Measurements from ENCODE around the gene CHD9.
"Not testable (repeated sequence)": the region's sequence is repeated elsewhere in the genome, so short reads cannot be mapped to it uniquely, and the experiment has no call there.

CHD9 gene

GRCh38 chr16:53135329-53135728, 80.5 kb downstream of the CHD9 start:
- DNase-seq = no peak

- no peak for DNase-seq
These were observed 88.2 kb downstream of the CHD9 start for GRCh38 chr16:53142823-53143568.

GRCh38 chr16:53147500-53148065, 92.8 kb downstream of the CHD9 start:
- no peak for DNase-seq

- DNase-seq = no peak
These were observed 96.0 kb downstream of the CHD9 start for GRCh38 chr16:53150769-53151168.

DNA sequence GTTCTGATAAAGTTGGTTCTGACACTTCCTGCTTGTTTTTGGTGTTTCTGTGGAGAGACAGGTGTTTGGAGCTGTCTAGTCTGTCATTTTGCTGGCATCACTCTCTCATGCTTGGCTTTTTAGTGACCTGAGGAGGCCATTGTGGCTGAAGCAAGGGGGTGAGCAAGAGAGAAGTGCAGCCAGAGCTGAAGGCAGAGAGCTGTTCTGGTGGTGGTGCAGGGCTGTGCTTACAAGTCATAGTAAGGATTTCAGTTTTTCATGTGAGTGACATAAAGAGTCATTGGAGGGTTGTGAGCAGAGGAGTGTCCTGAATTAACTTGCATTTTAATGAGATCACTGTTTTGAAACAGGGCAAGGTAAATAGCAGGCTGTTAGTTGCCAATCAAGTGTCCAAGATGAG, 97.5 kb downstream of the CHD9 start:
- no peak for DNase-seq

DNA sequence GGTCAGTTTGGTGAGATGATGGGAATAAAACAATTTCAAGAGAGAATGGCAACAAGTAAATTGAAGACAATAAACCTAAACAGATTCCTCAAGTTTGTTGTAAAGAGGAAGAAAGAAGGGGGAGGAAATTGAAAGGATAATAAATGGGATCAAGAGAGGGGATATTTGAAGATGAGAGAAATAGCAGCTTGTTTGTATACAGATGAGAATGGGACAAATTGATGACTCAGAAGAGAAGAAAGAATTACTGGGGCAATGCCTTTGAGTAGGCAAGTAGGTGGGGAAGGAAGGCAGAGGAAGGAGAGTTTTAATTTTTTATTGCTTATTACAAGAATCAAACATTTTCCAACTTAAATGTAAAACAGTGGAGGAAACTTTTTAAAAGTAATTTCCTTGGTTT, 98.3 kb downstream of the CHD9 start:
- DNase-seq = no peak

DNA sequence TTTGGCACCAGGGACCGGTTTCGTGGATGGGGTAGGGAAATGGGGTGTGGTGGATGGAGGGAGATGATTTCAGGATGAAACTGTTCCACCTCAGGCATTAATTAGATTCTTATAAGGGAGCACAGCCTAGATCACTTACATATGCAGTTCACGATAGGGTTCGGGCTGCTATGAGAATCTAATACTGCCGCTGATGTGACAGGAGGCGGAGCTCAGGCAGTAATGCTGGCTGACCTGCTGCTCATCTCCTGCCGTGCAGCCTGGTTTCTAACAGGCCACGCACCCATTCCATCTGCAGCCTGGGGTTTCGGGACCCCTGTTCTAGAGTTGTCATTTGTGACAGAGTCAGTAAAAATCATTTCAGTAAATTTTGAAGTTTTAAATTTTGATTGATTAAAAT, 99.7 kb downstream of the CHD9 start:
- no peak for DNase-seq

- DNase-seq = no peak
These were observed 101.7 kb downstream of the CHD9 start for GRCh38 chr16:53156516-53156915.

GRCh38 chr16:53159781-53160436, 105.1 kb downstream of the CHD9 start:
- peak; percentile 36 for DNase-seq

DNA sequence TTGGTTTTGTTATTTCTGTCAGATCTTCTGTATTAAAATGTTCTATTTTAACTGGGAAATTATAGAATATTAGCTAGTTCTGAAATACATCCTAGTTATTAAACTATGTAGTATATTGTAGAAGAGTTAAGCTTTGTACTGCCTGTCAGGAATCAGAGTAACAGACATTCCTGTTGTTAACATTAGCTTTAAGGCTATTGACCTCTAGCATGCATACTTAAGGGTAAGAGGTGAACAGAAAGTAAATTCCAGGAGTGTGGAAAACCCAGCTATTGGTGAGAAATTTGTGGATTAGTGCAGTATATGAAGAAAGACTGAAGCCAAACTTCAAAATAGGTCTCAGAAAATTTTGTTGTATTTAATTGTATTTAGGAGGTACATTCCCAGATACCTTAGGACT, 111.3 kb downstream of the CHD9 start:
- DNase-seq = no peak

DNA sequence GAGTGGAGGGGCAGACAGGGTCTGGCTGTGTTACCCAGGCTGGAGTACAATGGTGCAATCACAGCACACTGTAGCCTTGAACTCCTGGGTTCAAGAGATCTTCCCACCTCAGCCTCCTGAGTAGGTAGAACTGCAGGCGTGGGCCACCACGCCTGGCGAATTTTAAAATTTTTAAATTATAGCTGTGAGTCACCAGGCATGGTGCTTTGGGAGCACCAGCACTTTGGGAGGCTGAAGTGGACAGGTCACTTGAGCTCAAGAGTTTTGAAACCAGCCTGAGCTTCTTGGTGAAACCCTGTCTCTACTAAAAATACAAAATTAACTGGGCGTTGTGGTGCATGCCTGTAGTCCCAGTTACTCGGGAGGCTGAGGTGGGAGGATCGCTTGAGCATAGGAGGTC, 114.0 kb downstream of the CHD9 start:
- no peak for DNase-seq

DNA sequence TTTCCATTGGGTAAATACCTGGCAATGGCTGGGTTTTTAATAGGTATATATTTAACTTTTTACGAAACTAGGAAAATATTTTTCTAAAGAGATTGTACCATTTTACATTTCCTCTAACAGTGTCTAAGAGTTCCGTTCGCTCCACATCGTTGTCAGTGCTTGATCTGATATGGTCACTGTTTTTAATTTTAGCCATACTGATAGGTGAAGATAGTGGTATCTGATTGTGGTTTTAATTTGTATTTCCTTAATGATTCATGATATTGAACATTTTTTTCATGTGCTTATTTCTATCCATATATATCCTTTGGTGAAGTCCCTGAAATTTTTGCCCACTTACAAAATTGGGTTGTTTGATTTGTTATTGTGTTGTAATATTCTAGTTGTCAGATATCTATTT, 117.7 kb downstream of the CHD9 start:
- DNase-seq = no peak

GRCh38 chr16:53175118-53175517, 120.3 kb downstream of the CHD9 start:
- no peak for DNase-seq

DNA sequence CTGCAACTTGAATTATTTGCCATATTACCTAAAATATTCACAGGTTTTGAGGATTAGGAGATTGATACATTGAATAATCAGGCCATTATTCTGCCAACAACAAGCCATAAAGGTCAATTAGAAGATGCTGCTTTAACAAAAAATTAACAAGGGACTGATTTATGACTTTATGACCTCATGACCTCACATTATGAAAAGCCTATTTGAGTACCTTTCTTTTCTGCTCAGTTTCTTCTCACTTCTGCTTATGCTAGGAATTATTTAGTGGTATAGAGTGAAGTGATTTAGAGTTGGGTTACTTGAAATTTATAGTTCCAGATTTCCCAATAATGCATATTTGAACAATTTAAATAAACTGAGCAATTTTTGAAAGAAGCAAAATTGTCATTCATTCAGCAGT, 121.6 kb downstream of the CHD9 start:
- no peak for DNase-seq

DNA sequence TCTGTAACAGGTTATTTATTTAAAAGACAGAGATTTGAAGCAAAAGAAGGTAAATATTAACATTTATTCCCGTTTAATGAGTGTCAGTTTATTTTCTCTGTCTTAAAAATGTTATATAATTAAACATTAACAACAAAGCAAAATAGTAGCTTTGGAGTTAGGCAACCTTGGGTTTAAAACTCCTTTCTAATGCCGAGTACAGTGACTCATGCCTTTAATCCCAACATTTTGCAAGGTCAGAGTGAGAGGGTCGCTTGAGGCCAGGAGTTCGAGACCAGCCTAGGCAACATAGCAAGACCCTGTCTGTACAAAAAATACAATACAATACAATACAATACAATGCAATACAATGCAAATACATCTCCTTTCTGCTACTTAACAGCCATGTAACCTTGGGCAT, 128.7 kb downstream of the CHD9 start:
- no peak for DNase-seq

- DNase-seq = not testable (repeated sequence)
These were observed 130.9 kb downstream of the CHD9 start for GRCh38 chr16:53185741-53186140.

DNA sequence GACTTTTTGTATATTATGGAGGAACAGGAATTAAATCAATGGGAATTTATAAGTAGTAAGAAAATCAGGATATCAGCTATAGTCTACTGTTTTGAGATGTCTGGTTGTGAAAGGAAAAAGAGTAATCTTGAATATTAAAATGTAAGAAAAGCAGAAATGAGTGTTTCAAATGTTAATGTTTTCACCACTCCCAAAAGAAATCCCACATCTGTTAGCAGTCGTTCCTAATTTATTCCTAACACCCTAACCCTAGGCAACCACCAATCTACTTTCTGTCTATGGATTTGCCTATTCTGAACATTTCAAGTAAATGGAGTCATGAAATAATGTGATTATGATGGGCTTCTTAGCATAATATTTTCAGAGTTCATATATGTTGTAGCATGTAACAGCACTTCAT, 133.0 kb downstream of the CHD9 start:
- DNase-seq = no peak

GRCh38 chr16:53191413-53191812, 136.6 kb downstream of the CHD9 start:
- DNase-seq = no peak

DNA sequence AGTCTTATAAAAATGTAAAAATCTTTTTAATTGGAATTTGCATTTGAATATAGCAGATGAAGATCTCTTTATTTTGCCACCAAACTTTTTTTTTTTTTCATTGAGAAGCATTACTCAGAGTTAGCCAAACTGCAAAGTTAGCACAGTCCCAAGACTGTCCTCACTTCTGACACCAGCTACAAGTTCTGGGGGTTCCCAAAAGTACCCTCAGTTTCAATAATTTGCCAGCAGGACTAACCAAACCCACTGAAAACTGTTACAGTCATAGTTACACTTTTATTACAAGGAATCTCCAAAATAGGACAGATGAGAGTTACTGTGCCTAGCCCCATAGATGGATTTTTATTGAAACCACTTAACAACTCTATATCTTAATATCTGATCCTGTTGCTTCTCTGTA, 144.1 kb downstream of the CHD9 start:
- no peak for DNase-seq

GRCh38 chr16:53201900-53202299, 147.1 kb downstream of the CHD9 start:
- DNase-seq = no peak

DNA sequence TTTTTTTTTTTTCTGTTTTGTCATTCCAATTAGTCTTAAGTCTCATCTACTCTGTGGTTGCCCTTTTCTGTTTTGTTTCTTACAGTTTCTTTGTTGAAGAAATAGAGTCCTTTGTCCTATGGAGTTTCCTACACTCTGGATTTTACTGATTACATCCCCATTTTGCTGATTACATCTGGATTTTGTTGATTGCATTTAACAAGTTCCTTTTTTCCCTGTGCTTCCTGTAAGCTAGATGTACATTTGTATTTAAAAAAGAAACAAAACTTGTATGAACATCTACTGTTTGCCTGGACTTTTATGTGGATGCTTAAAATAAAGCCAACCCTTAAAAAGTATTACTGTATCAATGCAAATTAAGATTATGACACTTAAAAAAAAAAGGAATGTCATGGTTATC, 147.6 kb downstream of the CHD9 start:
- no peak for DNase-seq

GRCh38 chr16:53207810-53208752, 153.3 kb downstream of the CHD9 start:
- no peak for DNase-seq

GRCh38 chr16:53209429-53209828, 154.6 kb downstream of the CHD9 start:
- no peak for DNase-seq
